Measurements from ENCODE around the gene SAMD11. TPM values are rescaled to one million over a fixed set of nuclear protein-coding genes. Genes with fewer than 3 reads are reported as not detected.

SAMD11 gene
- total RNA-seq, 1 experiment from 2014 or later = 13.5 TPM

DNA sequence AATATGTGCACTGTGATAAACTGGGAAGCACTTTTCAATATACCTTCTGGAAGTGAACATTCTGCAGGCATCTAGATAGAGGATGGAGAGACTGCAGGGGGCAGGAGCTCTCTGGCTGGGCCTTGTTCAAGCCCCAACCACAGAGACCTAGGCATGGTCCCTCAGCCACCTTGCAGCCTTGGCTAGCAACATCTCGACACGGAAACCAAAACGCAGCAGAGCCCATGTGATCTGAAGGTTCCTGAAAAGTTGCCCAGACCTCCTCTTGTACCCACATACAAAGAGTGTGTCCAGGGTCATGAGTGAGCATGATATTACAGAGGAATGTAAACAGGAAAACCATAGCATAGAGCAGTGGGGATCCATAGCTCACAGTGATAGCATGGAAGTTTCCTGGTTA, 33.1 kb upstream of the SAMD11 start:
- Histone ChIP-seq H3K79me2 (ENCODE audit: insufficient read depth, low read length) (no peaks in the 10 kb centered on the region), H3K14ac (ENCODE audit: insufficient read depth, low read length) (no peak overlapping the region), H3K18ac (ENCODE audit: insufficient read length, low read depth, low read length) (no peak overlapping the region), H2BK5ac (ENCODE audit: insufficient read length, low read length) (no peak overlapping the region), H3K9me3 (ENCODE audit: control insufficient read depth, low read depth, low read length) (no peaks in the 10 kb centered on the region), H4K8ac (replicated peaks; ENCODE audit: insufficient read length, low read depth, low read length) (no peak overlapping the region), H3K23ac (ENCODE audit: insufficient read length, low read depth, low read length) (no peak overlapping the region), H4K91ac (ENCODE audit: insufficient read length, low read depth, low read length) (no peak overlapping the region), H3K4me1 (ENCODE audit: insufficient read depth, low read length) (no peaks in the 10 kb centered on the region), H3K9ac (ENCODE audit: extremely low read depth, insufficient read length, low read length) (no peak overlapping the region), H3K27me3 (ENCODE audit: insufficient read depth, low read length) (no peaks in the 10 kb centered on the region), H2BK20ac (ENCODE audit: low read depth, low read length, poor library complexity, severe bottlenecking) (no peak overlapping the region), H2BK15ac (ENCODE audit: low read depth, low read length) (no peak overlapping the region), H3T11ph (ENCODE audit: low read length) (no peak overlapping the region), H2AFZ (ENCODE audit: low read length) (no peak overlapping the region), H2BK12ac (ENCODE audit: insufficient read length, low read depth, low read length) (no peak overlapping the region), H4K5ac (ENCODE audit: insufficient read length, low read depth, low read length) (no peak overlapping the region), H3K4me2 (ENCODE audit: insufficient read depth, insufficient read length, low read length) (no peak overlapping the region), H3K27ac (ENCODE audit: insufficient read length, low read depth, low read length) (no peak overlapping the region), H3K79me1 (ENCODE audit: insufficient read depth, low read depth, low read length, poor library complexity, severe bottlenecking) (no peaks in the 10 kb centered on the region), H3K4ac (ENCODE audit: low read depth, low read length) (no peak overlapping the region), H4K20me1 (ENCODE audit: control insufficient read depth, insufficient read depth, insufficient read length) (no peaks in the 10 kb centered on the region), H2AK5ac (ENCODE audit: insufficient read length, low read length) (no peak overlapping the region), H3K56ac (ENCODE audit: insufficient read length, low read depth, low read length) (no peak overlapping the region), H2BK120ac (ENCODE audit: low read depth, low read length, poor library complexity, severe bottlenecking) (no peak overlapping the region), H3K23me2 (ENCODE audit: insufficient read length, low read depth, low read length, poor library complexity, severe bottlenecking) (no peaks in the 10 kb centered on the region)
- Mint-ChIP-seq H3K27ac (no peak overlapping the region), H3K36me3 (ENCODE audit: insufficient read depth in 1 of 3, low read depth in 3 of 3) (no peaks in the 10 kb centered on the region), H3K27me3 (ENCODE audit: low read depth) (peaks cover 80% of the 10 kb centered on the region), H3K9me3 (peaks cover 5 to 6% of the 10 kb centered on the region in 2 experiments; a peak in 3 of 5 replicates), H3K4me1 (peaks cover under 1 to 4% of the 10 kb centered on the region in 2 experiments; a peak in 1 of 4 replicates), H3K4me3 (no peak overlapping the region)
- no peak for DNase-seq
- WGBS (ENCODE audit: extremely low coverage, insufficient read length, low lambda C conversion rate) = no CpG with 5 or more reads among the region's 3 CpGs
- TF ChIP-seq, protein P1, sequence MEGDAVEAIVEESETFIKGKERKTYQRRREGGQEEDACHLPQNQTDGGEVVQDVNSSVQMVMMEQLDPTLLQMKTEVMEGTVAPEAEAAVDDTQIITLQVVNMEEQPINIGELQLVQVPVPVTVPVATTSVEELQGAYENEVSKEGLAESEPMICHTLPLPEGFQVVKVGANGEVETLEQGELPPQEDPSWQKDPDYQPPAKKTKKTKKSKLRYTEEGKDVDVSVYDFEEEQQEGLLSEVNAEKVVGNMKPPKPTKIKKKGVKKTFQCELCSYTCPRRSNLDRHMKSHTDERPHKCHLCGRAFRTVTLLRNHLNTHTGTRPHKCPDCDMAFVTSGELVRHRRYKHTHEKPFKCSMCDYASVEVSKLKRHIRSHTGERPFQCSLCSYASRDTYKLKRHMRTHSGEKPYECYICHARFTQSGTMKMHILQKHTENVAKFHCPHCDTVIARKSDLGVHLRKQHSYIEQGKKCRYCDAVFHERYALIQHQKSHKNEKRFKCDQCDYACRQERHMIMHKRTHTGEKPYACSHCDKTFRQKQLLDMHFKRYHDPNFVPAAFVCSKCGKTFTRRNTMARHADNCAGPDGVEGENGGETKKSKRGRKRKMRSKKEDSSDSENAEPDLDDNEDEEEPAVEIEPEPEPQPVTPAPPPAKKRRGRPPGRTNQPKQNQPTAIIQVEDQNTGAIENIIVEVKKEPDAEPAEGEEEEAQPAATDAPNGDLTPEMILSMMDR (conservative IDR thresholded peaks at IDR 0.05) = no peak

Data from H9 (cell line).